GM12892 (cell line): Measurements from ENCODE around the gene SHISA9.

Source experiments
- POLR2A ChIP-seq: IDR thresholded peaks from 2 replicates; pipeline ENCODE4 v1.6.1; 2011; ENCODE audit warnings: low read depth, low read length, control low read depth
- POLR2AphosphoS5 ChIP-seq: IDR thresholded peaks from 2 replicates; pipeline ENCODE4 v1.6.1; 2011; ENCODE audit warnings: low read depth, low read length, control low read depth
- TAF1 ChIP-seq: IDR thresholded peaks from 2 replicates; pipeline ENCODE4 v1.6.1; 2011; ENCODE audit warnings: low read depth, mild to moderate bottlenecking, control low read depth, low read length, borderline replicate concordance

DNA sequence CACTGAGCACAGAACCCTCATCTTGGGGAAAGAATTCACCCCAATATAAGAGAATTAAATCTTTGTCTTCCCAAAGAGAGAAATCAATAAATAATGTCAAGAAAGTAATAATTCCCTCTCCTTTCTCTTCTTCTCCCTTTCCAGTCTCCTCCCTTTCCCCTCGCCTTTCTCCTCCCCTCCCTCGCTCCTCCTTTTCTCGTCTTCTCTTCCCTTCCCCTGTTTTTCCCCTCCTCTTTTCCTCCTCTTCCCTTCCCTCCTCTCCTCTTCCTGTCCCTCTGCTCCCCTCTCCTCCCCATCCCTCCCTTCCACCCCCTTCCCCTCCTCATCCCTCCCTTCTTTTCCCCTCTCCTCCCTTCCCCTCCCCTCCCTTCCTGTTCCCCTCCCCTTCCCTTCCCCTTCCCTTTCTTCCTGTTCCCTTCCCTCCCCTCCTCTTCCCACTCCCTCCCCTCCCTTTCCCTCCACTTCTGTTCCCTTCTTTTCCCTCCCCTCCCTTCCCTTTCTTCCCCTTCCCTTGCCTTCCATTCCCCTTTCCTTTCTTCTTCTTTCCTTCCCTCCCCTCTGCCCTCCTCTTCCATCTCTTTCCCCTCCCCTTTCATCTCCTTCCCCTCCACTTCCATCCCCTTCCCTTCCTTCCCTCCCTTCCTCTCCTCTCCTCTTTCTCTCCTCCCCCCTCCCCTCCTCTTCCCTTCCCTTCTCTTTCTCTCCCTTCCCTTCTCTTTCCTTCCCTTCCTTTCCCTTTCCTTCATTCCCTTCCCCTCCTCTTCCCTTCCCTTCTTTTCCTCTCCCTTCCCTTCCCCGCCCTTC lies 363.6 kb downstream of the SHISA9 start:
- no peak for TF ChIP-seq POLR2AphosphoS5
- no peak for TF ChIP-seq TAF1
- TF ChIP-seq POLR2A = no peak
